HCEC 1CT (cell line): ENCODE measurements around the gene KRTAP5-2.
"Not testable (repeated sequence)": the region's sequence is repeated elsewhere in the genome, so short reads cannot be mapped to it uniquely, and the experiment has no call there.

ENCODE experiments used
- DNase-seq: peaks from one replicate; pipeline ENCODE4 v3.0.0-alpha.2; 2017

KRTAP5-2 gene

DNA sequence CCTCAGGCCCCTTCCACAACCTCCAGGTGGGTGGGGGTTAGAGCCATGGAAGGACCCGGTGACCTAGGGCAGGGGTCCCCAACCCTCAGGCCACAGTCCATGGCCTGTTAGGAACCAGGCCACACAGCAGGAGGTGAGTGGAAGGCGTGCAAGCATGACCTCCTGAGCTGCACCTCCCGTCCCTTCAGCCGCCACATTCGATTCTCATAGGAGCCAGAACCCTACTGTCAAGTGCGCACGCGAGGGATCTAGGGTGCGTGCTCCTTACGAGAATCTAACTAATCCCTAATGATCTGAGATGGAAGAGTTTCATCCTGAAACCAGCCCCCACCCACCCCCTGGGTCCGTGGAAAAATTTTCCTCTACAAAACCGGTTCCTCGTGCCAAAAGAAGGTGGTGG is 27.4 kb upstream of the KRTAP5-2 start:
- no peak for DNase-seq

- DNase-seq: no peak
These were observed 26.5 kb upstream of the KRTAP5-2 start for GRCh38 chr11:1624621-1625020.

DNA sequence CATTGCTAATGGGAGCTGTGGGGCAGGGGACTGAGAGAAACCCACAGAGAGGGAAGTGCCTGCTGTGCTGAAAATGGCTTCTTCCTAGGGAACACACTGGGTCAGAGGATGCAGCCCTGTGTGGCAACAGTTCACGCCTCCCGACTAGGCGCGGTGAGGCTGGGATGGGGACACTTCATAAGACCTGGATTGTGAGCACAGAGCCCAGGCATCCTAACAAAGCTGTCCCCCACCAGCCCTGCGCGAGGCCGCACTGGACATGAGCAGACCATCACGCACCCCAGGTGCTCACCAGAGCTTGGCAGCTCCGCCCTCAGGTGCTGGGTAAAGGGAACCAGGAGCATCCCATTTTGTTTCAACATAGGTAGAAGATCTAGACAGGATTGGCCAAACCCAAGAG is 25.6 kb upstream of the KRTAP5-2 start:
- DNase-seq: no peak

DNA sequence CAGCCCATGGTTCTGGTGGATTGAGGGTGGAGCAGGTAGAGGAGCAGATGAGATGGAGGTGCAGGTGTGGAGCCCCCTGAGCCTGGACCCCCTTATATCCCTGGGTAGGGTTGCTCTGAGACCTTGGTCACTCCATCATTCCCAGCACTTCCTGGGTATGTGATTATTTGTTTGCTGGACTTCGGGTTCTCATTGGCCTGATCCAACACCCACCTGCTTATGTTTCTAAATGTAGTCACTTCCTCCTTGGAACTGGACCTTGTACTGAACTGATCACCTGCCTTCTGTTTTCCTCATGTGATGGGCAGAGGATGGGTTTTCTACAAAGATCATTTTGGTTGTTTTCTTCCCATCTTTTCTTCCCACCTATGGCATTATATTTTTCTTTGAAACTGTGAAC is 24.0 kb upstream of the KRTAP5-2 start, which contains the start of gene KRTAP5-4:
Gene KRTAP5-4, minus strand, starts transcription at position 53 of the 400 bp plus-strand sequence. Its CDS starts 45 bp downstream, at position 8.
- DNase-seq: no peak

DNA sequence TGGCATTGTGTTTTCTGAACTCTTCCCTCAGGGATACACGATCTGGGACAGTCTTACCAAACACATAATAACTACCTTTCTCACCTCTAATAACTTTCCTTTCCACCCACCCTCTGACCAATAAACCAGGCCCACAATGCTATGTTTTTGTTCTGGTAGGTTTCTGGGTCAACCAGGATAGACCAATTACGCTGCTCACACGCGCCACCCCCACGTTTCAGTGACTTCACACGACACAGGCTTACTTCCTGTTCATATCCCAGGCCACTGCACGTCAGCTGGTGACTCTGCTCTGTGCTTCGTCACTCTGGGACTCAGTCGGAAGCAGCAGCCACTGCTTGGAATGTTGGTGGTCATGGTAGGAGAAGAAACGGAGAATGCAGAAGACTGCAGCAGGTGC is 21.4 kb upstream of the KRTAP5-2 start:
- DNase-seq: no peak

DNA sequence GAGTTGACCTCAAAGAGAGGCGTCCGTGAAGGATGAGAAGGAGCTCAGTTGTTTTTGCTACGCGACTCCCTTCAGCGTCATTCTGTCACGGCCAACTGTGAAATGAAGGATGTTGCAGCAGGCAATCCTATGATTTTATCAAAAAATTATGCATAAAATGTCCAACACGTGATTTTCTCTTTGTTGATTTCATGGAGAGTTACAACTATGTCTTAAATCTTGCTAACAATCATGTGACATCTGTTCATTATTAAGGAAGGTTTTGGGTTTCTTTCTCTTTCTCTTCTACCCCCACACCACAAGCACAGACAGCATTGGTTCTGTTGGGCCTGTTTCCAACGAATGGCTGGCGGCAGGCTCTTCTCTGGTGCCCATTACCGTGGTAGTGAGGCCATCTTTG is 20.1 kb upstream of the KRTAP5-2 start:
- DNase-seq: no peak

- no peak for DNase-seq
These were observed 10.3 kb upstream of the KRTAP5-2 start, which contains the start of gene KRTAP5-3 for GRCh38 chr11:1608363-1608762. KRTAP5-3 (minus strand) TSS chr11:1608463; CDS start chr11:1608385, 78 bp downstream.

DNA sequence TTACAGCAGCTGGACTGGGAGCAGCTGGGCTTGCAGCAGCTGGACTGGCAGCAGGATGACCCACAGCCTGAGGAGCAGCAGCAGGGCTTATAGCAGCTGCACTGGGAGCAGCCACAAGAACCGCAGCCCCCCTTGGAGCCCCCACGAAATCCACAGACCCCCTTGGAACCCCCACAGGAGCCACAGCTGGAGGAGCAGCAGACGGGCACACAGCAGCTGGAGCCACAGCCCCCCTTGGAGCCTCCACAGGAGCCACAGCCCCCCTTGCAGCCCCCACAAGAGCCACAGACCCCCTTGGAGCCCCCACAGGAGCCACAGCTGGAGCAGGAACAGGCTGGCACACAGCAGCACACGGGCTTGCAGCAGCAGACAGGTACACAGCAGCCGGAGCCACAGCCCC is 9.8 kb upstream of the KRTAP5-2 start:
- DNase-seq: not testable (repeated sequence)

- DNase-seq: not testable (repeated sequence)
These were observed 9.2 kb upstream of the KRTAP5-2 start for GRCh38 chr11:1607156-1607845.

- DNase-seq: not testable (repeated sequence)
These were observed 7.8 kb upstream of the KRTAP5-2 start for GRCh38 chr11:1605923-1606322.

DNA sequence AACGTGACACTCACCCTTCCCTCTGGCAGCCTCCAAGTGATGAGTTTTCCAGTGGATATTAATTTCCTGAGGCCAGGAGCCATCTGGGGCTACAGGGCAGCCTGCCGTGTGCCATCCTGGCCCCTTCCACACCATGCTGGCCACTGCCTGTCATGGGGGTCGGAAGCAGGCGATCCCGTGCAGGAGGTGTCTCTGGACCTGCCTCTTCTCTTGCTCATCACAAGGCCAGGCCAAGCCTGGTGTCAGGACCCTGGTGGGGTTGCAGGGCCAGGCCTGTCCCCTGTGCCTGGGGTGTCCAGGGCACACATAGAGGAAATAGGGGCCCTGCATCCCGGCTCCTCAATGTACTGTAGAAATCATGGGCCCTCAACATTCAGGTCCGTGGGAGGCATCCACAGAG is 6.6 kb upstream of the KRTAP5-2 start:
- no peak for DNase-seq

- no peak for DNase-seq
These were observed 6.1 kb upstream of the KRTAP5-2 start for GRCh38 chr11:1604181-1604580.

DNA sequence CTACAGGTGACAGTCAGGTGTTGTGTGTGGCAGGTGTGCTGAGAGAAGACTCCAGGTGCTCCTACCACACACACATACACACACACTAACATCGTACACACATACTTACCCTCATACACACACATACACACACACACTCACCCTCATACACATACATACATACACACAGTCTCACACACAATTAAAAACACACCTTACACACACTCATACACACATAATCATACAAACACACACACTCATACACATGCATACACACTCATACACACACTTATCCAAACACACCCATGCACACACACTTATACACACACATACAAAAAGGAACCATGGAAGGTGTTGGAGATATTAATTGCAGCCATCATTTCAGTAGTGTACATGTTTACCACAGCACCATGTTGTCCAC is 5.5 kb upstream of the KRTAP5-2 start:
- DNase-seq: no peak

- DNase-seq: not testable (repeated sequence)
These were observed 3.6 kb upstream of the KRTAP5-2 start for GRCh38 chr11:1601663-1602062.

DNA sequence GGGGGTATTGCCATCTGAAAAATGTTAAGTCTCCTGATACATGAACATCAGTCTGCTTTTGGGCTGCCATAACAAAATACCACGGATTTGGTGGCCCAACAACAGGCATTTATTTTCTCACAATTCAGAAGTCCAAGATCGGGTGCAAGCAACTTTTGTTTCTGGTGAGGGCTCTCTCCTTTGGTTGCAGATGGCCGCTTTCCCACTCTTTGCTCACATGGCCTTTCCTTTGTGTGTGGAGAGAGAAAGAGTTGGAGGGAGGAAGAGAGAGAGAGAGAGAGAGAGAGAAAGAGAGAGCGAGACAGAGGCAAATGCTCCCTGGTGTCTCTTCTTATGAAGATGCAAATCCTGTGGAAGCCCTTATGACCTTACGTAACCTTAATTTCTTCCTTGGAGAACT is 2.5 kb upstream of the KRTAP5-2 start:
- no peak for DNase-seq

DNA sequence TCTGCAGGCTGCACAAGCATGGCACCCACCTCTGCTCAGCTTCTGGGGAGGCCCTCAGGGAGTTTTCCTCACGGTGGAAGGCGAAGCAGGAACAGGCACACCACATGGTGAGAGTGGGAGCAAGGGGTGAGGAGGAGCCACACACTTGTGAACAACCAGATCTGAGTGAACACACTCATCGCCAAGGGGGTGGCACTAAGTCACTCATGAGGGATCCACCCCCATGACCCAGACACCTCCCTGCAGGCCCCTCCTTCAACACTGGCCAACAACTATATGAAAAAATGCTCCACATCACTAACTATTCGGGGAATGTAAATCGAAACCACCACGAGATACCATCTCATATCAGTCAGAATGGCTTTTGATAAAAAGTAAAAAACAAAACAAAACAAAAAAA is 722 bp upstream of the KRTAP5-2 start:
- no peak for DNase-seq

- not testable (repeated sequence) for DNase-seq
These were observed 312 bp upstream of the KRTAP5-2 start for GRCh38 chr11:1598406-1598805.

GRCh38 chr11:1597331-1597993 is 632 bp downstream of the KRTAP5-2 start:
- no peak for DNase-seq

- not testable (repeated sequence) for DNase-seq
These were observed 1.4 kb downstream of the KRTAP5-2 start for GRCh38 chr11:1596576-1597121.

DNA sequence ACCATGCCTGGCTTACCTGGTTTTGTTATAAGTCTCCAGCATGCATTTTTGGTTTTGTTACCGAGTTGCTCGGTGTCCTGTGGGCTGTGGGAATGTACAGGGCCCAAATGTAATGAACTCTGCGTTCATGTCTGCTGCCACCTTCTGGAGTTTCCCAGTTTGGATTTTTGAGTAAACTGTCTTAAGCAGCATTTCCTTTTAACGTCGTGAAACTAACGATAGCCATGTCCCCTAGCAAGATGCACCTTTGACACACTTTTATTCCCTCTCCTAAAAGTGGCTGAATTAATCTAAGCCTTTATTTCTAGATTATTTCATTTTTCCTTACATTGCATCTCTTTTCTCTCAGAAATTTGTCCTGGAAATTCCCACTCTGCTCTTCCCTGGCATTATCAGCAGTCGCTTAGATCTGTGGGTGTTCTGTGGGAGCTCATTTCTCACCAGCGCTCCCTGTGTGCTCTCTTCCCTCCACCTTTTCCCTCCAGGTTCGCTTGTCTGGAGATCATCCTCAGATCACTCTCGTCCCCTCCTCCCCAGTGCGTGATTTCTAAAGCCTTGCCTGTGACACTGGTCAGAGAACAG is 2.0 kb downstream of the KRTAP5-2 start:
- not testable (repeated sequence) for DNase-seq

DNA sequence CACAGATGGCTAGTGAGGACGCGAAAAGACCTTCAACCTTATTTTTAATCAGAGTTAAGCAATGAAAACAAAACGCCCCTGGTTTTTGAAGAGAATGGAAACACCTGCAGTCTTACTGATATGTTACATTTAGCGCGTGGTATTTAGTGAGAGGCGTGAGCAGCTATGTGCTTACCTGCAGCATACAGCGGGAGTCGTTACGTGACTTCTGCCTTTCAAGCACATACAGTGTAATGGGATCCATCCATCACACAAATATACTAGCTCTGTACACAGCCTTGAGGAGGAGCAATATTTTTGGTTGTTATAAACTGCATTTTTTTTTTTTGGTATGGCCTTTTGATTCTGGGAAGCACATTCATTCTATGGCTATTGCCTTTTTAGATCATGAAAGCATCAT is 5.5 kb downstream of the KRTAP5-2 start:
- DNase-seq: no peak

DNA sequence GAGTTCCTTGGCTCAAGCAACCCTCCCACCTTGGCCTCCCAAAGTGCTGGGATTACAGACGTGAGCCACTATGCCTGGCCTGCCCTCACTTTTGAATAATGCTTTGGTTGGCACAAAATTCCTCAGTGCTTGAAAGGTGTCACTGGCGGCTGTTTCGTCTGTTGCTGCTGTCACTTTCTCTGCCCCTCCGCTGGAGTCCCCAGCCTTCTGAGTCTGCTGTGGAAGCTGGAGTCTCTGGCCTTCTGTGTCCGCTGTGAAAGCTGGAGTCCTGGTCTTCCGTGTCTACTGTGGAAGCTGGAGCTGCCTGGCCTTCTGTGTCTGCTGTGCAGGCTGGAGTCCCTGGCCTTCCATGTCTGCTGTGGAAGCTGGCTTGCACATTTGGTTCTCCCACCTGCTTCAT is 8.1 kb downstream of the KRTAP5-2 start:
- DNase-seq: no peak

- DNase-seq: not testable (repeated sequence)
These were observed 8.7 kb downstream of the KRTAP5-2 start for GRCh38 chr11:1589191-1589963.
